K562 (cell line): ENCODE data around the gene NUP85. TPM values are rescaled to one million over a fixed set of nuclear protein-coding genes. Genes with fewer than 3 reads are reported as not detected.

ENCODE experiments used
- CREM ChIP-seq: IDR thresholded peaks from 2 replicates; pipeline ENCODE4 v1.6.1; 2014; ENCODE audit warnings: antibody characterized with exemption, low read depth
- CTBP1 ChIP-seq: fragments of 450-650 bp; IDR thresholded peaks from 2 replicates; pipeline ENCODE4 v1.6.1; 2016; ENCODE audit warnings: borderline replicate concordance
- CXXC5 ChIP-seq: fragments of 250-450 bp; sonication (Bioruptor Pico); IDR thresholded peaks from 2 replicates; pipeline ENCODE4 v1.8.0; 2022; ENCODE audit warnings: inconsistent platforms, mild to moderate bottlenecking, moderate library complexity
- EP300 ChIP-seq: IDR thresholded peaks from 2 replicates; pipeline ENCODE4 v1.6.1; 2012; ENCODE audit warnings: low read length, improper control_type of control experiment
- FOXP1 ChIP-seq: sonication (generic); formaldehyde crosslinking; IDR thresholded peaks from 2 replicates; pipeline ENCODE4 v1.8.0; 2022; ENCODE audit warnings: mild to moderate bottlenecking, missing genetic modification reagents
- IRF2 ChIP-seq: sonication (generic); formaldehyde crosslinking; IDR thresholded peaks from 2 replicates; pipeline ENCODE4 v1.8.1; 2022; ENCODE audit warnings: mild to moderate bottlenecking, missing genetic modification reagents
- JUND ChIP-seq, 2 experiments: IDR thresholded peaks; 2 replicates in 1 of 2; 3 replicates in 1 of 2; pipeline ENCODE4 v1.6.1; 2011; ENCODE audit warnings: borderline replicate concordance in 2 of 2, low read depth in 2 of 2, low read length in 2 of 2, improper control_type of control experiment in 1 of 2, missing biosample characterization in 1 of 2, missing genetic modification characterization in 1 of 2, missing genetic modification reagents in 1 of 2
- KDM1A ChIP-seq, 2 experiments: fragments of 450-650 bp; IDR thresholded peaks; 2 replicates each; pipeline ENCODE4 v1.6.1; 2016; ENCODE audit warnings: mild to moderate bottlenecking in 2 of 2
- MYBL2 ChIP-seq, 2 experiments: fragments of 450-650 bp in 1 of 2; sonication (generic) in 1 of 2; formaldehyde crosslinking in 1 of 2; IDR thresholded peaks; 2 replicates each; pipeline versions ENCODE4 v1.6.1 to v1.8.1; 2017 to 2022; ENCODE audit warnings: borderline replicate concordance in 1 of 2, inconsistent platforms in 1 of 2, low read depth in 1 of 2, mild to moderate bottlenecking in 1 of 2, missing genetic modification reagents in 1 of 2, moderate library complexity in 1 of 2
- SMAD1 ChIP-seq: fragments of 150-350 bp; IDR thresholded peaks from 2 replicates; pipeline ENCODE4 v1.6.1; 2014; ENCODE audit warnings: low read length, low read depth; ENCODE audit not compliant: partially characterized antibody
- TAF15 ChIP-seq: fragments of 200-400 bp; formaldehyde crosslinking; IDR thresholded peaks from 2 replicates; pipeline ENCODE4 v1.6.1; 2017; ENCODE audit warnings: mild to moderate bottlenecking, low read depth, low read length, moderate library complexity
- TARDBP ChIP-seq: fragments of 450-650 bp; IDR thresholded peaks from 2 replicates; pipeline ENCODE4 v1.6.1; 2016
- TEAD4 ChIP-seq, 2 experiments: sonication (generic) in 1 of 2; formaldehyde crosslinking in 1 of 2; IDR thresholded peaks; 2 replicates each; pipeline versions ENCODE4 v1.6.1 to v1.8.0; 2012 to 2022; ENCODE audit warnings: borderline replicate concordance in 1 of 2, inconsistent platforms in 1 of 2, low read length in 1 of 2, mild to moderate bottlenecking in 1 of 2, missing genetic modification reagents in 1 of 2
- ZBTB49 ChIP-seq: sonication (generic); formaldehyde crosslinking; IDR thresholded peaks from 2 replicates; pipeline ENCODE4 v1.8.0; 2022; ENCODE audit warnings: missing genetic modification reagents, mild to moderate bottlenecking, borderline replicate concordance
- ZNF174 ChIP-seq: fragments of 250-450 bp; sonication (Bioruptor Pico); IDR thresholded peaks from 2 replicates; pipeline ENCODE4 v1.4.0; 2020; ENCODE audit warnings: mild to moderate bottlenecking
- ZNF695 ChIP-seq: fragments of 450-650 bp; formaldehyde crosslinking; IDR thresholded peaks from 2 replicates; pipeline ENCODE4 v1.4.0; 2020; ENCODE audit warnings: mild to moderate bottlenecking, moderate library complexity
- ZNF717 ChIP-seq: fragments of 250-450 bp; sonication (Bioruptor Pico); IDR thresholded peaks from 2 replicates; pipeline ENCODE4 v1.5.0; 2021
- polyA plus RNA-seq, 8 experiments: library from polyadenylated mRNA; depleted of rRNA in 4 of 8; stranded (reverse) in 5 of 8; unstranded in 3 of 8; fragments of >200 nt; fragmentation: Nextera tagmentation in 2 of 8; fragmentation: Illumina TruSeq in 1 of 8; extraction: Ambion mirVana in 2 of 8; extraction: Trizol in 1 of 8; gene quantifications; 2 replicates each; pipeline versions ENCODE4 v1.2.1 to v1.2.3, GENCODE V29; 2011 to 2014; ENCODE audit warnings: inconsistent platforms in 1 of 8, missing spikeins in 1 of 8
- total RNA-seq, 7 experiments: library from RNA; depleted of rRNA in 6 of 7; stranded (reverse); fragments of >200 nt in 6 of 7; fragmentation: Illumina TruSeq in 2 of 7; extraction: Trizol in 2 of 7; gene quantifications; 2 replicates each; pipeline versions ENCODE4 v1.2.1 to v1.2.3, GENCODE V29; 2011 to 2021; ENCODE audit warnings: low replicate concordance in 1 of 7
- TF ChIP-seq, protein P1 (sequence below): fragments of 250-450 bp; sonication (Bioruptor Pico); IDR thresholded peaks from 2 replicates; pipeline ENCODE4 v1.4.0; 2020
- TF ChIP-seq, protein P2 (sequence below): fragments of 250-450 bp; sonication (Bioruptor Pico); IDR thresholded peaks from 2 replicates; pipeline ENCODE4 v1.6.1; 2021; ENCODE audit warnings: mild to moderate bottlenecking

Gene NUP85
- total and polyA plus RNA-seq, 9 of the 15 experiments (the other 6 are each of a cell fraction or from before 2014, with no cell fraction given), result 50.2 to 177 (median 110) TPM

- TF ChIP-seq TEAD4 (IDR thresholded peaks at IDR 0.05; ENCODE audit: low read length) (no peak), TEAD4 (CRISPR knock-in tag; IDR thresholded peaks at IDR 0.05; ENCODE audit: borderline replicate concordance) (no peak), ZNF695 (CRISPR knock-in tag) (no peak), ZNF174 (CRISPR knock-in tag) (no peak), MYBL2 (IDR thresholded peaks at IDR 0.05; ENCODE audit: low read depth) (no peak), MYBL2 (CRISPR knock-in tag; IDR thresholded peaks at IDR 0.05; ENCODE audit: borderline replicate concordance) (no peak), SMAD1 (no peak), CTBP1 (no peak), CREM (peak; percentile 71), ZNF717 (CRISPR knock-in tag) (no peak), TAF15 (no peak), TARDBP (no peak), EP300 (no peak), KDM1A (IDR thresholded peaks at IDR 0.05) (peak in 1 of 2 experiments; percentile 20; a peak in 1 of 4 replicates), JUND (IDR thresholded peaks at IDR 0.05; ENCODE audit: borderline replicate concordance, low read depth, low read length) (peak; percentile 86), JUND (tag; IDR thresholded peaks at IDR 0.05; ENCODE audit: borderline replicate concordance, low read depth, low read length) (peak; percentile 83), CXXC5 (CRISPR knock-in tag) (no peak), FOXP1 (no peak), ZBTB49 (CRISPR knock-in tag) (no peak), IRF2 (CRISPR knock-in tag) (no peak)
- TF ChIP-seq, protein P1, sequence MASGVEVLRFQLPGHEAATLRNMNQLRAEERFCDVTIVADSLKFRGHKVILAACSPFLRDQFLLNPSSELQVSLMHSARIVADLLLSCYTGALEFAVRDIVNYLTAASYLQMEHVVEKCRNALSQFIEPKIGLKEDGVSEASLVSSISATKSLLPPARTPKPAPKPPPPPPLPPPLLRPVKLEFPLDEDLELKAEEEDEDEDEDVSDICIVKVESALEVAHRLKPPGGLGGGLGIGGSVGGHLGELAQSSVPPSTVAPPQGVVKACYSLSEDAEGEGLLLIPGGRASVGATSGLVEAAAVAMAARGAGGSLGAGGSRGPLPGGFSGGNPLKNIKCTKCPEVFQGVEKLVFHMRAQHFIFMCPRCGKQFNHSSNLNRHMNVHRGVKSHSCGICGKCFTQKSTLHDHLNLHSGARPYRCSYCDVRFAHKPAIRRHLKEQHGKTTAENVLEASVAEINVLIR (CRISPR knock-in tag), result no peak
- TF ChIP-seq, protein P2, sequence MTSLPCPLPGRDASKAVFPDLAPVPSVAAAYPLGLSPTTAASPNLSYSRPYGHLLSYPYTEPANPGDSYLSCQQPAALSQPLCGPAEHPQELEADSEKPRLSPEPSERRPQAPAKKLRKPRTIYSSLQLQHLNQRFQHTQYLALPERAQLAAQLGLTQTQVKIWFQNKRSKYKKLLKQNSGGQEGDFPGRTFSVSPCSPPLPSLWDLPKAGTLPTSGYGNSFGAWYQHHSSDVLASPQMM (CRISPR knock-in tag), result no peak
Observed at GRCh38 chr17:75191584-75191983, 13.9 kb upstream of the NUP85 start (continued).
